ENCODE measurements around the gene FAM156A. TPM values are rescaled to one million over a fixed set of nuclear protein-coding genes. Genes with fewer than 3 reads are reported as not detected.
A peak's percentile ranks its signal among the peaks of the same experiment; 100 is the strongest.
"Not testable (repeated sequence)": the region's sequence is repeated elsewhere in the genome, so short reads cannot be mapped to it uniquely, and the experiment has no call there.

The FAM156A gene
- total and polyA plus RNA-seq, 2 of the 4 experiments (the other 2 are of a cell fraction): 7.5 to 39.2 TPM

DNA sequence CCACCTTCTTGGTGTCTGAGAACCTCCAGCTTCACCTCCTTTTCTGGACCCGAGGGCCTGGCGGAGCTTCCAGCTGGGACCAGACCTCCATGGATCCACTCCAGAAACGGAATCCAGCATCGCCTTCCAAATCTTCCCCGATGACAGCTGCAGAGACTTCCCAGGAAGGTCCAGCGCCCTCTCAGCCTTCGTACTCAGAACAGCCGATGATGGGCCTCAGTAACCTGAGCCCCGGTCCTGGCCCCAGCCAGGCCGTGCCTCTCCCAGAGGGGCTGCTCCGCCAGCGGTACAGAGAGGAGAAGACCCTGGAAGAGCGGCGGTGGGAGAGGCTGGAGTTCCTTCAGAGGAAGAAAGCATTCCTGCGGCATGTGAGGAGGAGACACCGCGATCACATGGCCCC is 51.2 kb downstream of the FAM156A start:
- POLR2A ChIA-PET (ENCODE audit: unreplicated experiment); H2BK5ac ChIP-seq (ENCODE audit: low read depth, low read length, poor library complexity, severe bottlenecking); BruUV-seq (replicated peaks); H2BK20ac ChIP-seq (ENCODE audit: low read depth, low read length); H2BK120ac ChIP-seq (ENCODE audit: low read depth, low read length); H3K4ac ChIP-seq (ENCODE audit: low read depth, low read length); H3K9me3 ChIP-seq (ENCODE audit: control insufficient read depth, insufficient read depth, low read length); H3K4me3 ChIP-seq (ENCODE audit: insufficient read depth, low read depth, low read length); ATAC-seq (ENCODE audit: low read depth); CTCF ChIA-PET; H2AK9ac ChIP-seq (replicated peaks; ENCODE audit: low read depth, low read length, poor library complexity); H4K91ac ChIP-seq (ENCODE audit: insufficient read depth, low read depth, low read length); intact Hi-C loops (cut with micrococcal nuclease); H3K14ac ChIP-seq (replicated peaks; ENCODE audit: low read depth, low read length); H2AK5ac ChIP-seq (ENCODE audit: low read depth, low read length); H4K5ac ChIP-seq (ENCODE audit: low read depth, low read length); H3K79me1 ChIP-seq (ENCODE audit: low read depth in 1 of 2, low read length in 2 of 2); H3K4me1 ChIP-seq (ENCODE audit: control insufficient read depth, insufficient read depth, low read length); H3K27me3 ChIP-seq (ENCODE audit: control insufficient read depth, insufficient read depth, low read length); H3K9me1 ChIP-seq (ENCODE audit: insufficient read depth, low read length); H4K8ac ChIP-seq (ENCODE audit: low read depth in 2 of 2, low read length in 2 of 2); H4K20me1 ChIP-seq (ENCODE audit: insufficient read depth, low read length); dilution Hi-C loops (cut with HindIII; ENCODE audit: low sequenced_read_pairs, unreplicated experiment); H2AFZ ChIP-seq (replicated peaks; ENCODE audit: low read length, poor library complexity); H3K4me2 ChIP-seq (ENCODE audit: low read depth, low read length); in situ Hi-C loops (cut with MboI; ENCODE audit: low sequenced_read_pairs); H3K36me3 ChIP-seq (ENCODE audit: control insufficient read depth, insufficient read depth, low read length); H3K18ac ChIP-seq (ENCODE audit: low read depth, low read length); H3K27ac ChIP-seq (ENCODE audit: insufficient read depth, low read length); H3K56ac ChIP-seq (ENCODE audit: extremely low read depth, insufficient read depth, low read length); H3K9ac ChIP-seq (ENCODE audit: low read depth, low read length); H2BK15ac ChIP-seq (ENCODE audit: low read depth, low read length); H3K23ac ChIP-seq (ENCODE audit: low read depth, low read length); DNase-seq: not testable (repeated sequence)
- WGBS, 2 experiments (ENCODE audit: extremely low coverage in 2 of 2, insufficient read length in 1 of 2): no CpG with 5 or more reads among the region's 17 CpGs

DNA sequence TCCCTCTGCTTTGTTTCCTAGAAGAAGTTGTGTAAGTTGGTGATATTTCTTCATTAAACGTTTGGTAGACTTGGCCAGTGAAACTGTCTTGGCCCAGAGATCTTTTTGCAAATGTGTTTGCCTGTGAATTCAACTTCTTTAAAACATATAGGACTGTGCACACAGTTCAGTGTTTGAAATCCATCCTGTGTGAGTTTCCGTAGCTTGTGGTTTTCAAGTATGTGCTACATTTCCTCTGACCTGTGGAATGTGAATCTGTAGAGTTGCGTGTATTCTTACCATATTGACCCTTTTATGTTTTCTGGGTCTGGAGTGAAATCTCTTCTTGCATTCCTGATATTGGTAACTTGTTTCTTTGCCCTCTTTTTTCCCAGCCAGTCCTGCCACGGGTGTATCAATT is 52.2 kb downstream of the FAM156A start:
- H2BK15ac ChIP-seq (ENCODE audit: low read depth, low read length); DNase-seq; H2AK5ac ChIP-seq (ENCODE audit: low read depth, low read length); H3K27me3 ChIP-seq (ENCODE audit: control insufficient read depth, insufficient read depth, low read length); H3K79me1 ChIP-seq (ENCODE audit: low read depth in 1 of 2, low read length in 2 of 2); H3K36me3 ChIP-seq (ENCODE audit: control insufficient read depth, insufficient read depth, low read length); POLR2A ChIA-PET (ENCODE audit: unreplicated experiment); H3K4me3 ChIP-seq (ENCODE audit: insufficient read depth, low read depth, low read length); in situ Hi-C loops (cut with MboI; ENCODE audit: low sequenced_read_pairs); BruUV-seq (replicated peaks); H4K91ac ChIP-seq (ENCODE audit: insufficient read depth, low read depth, low read length); H3K18ac ChIP-seq (ENCODE audit: low read depth, low read length); H4K20me1 ChIP-seq (ENCODE audit: insufficient read depth, low read length); H3K27ac ChIP-seq (ENCODE audit: insufficient read depth, low read length); H2AK9ac ChIP-seq (replicated peaks; ENCODE audit: low read depth, low read length, poor library complexity); H3K9ac ChIP-seq (ENCODE audit: low read depth, low read length); H2BK20ac ChIP-seq (ENCODE audit: low read depth, low read length); H4K5ac ChIP-seq (ENCODE audit: low read depth, low read length); H3K9me1 ChIP-seq (ENCODE audit: insufficient read depth, low read length); H3K4ac ChIP-seq (ENCODE audit: low read depth, low read length); H2AFZ ChIP-seq (replicated peaks; ENCODE audit: low read length, poor library complexity); H4K8ac ChIP-seq (ENCODE audit: low read depth in 2 of 2, low read length in 2 of 2); H3K4me2 ChIP-seq (ENCODE audit: low read depth, low read length); H2BK120ac ChIP-seq (ENCODE audit: low read depth, low read length); dilution Hi-C loops (cut with HindIII; ENCODE audit: low sequenced_read_pairs, unreplicated experiment); CTCF ChIA-PET; H3K4me1 ChIP-seq (ENCODE audit: control insufficient read depth, insufficient read depth, low read length); H2BK5ac ChIP-seq (ENCODE audit: low read depth, low read length, poor library complexity, severe bottlenecking); H3K14ac ChIP-seq (replicated peaks; ENCODE audit: low read depth, low read length); intact Hi-C loops (cut with micrococcal nuclease); H3K56ac ChIP-seq (ENCODE audit: extremely low read depth, insufficient read depth, low read length); H3K9me3 ChIP-seq (ENCODE audit: control insufficient read depth, insufficient read depth, low read length); H3K23ac ChIP-seq (ENCODE audit: low read depth, low read length): not testable (repeated sequence)
- no CpG with 5 or more reads among the region's 4 CpGs for WGBS, 2 experiments (ENCODE audit: extremely low coverage in 2 of 2, insufficient read length in 1 of 2)
- ATAC-seq (ENCODE audit: low read depth): peak; percentile 83

All from IMR-90 (cell line).